Measurements from ENCODE around the gene AQR. TPM values are rescaled to one million over a fixed set of nuclear protein-coding genes. Genes with fewer than 3 reads are reported as not detected.
A peak's percentile ranks its signal among the peaks of the same experiment; 100 is the strongest.

Gene AQR
- 10 to 100 TPM; 12.5 to 14.5 TPM for total RNA-seq

- Histone ChIP-seq H3K4me3 (peak within 1 kb of the TSS; percentile 71 to 83), H3K36me3 (no peaks in the 10 kb centered on the region), H3K27me3 (no peaks in the 10 kb centered on the region), H3K4me1 (peaks cover 0 to 30% of the 10 kb centered on the region in 2 donors), H3K9me3 (no peaks in the 10 kb centered on the region), H3K27ac (peak within 1 kb of the TSS; percentile 75)
- TF ChIP-seq, protein P1, sequence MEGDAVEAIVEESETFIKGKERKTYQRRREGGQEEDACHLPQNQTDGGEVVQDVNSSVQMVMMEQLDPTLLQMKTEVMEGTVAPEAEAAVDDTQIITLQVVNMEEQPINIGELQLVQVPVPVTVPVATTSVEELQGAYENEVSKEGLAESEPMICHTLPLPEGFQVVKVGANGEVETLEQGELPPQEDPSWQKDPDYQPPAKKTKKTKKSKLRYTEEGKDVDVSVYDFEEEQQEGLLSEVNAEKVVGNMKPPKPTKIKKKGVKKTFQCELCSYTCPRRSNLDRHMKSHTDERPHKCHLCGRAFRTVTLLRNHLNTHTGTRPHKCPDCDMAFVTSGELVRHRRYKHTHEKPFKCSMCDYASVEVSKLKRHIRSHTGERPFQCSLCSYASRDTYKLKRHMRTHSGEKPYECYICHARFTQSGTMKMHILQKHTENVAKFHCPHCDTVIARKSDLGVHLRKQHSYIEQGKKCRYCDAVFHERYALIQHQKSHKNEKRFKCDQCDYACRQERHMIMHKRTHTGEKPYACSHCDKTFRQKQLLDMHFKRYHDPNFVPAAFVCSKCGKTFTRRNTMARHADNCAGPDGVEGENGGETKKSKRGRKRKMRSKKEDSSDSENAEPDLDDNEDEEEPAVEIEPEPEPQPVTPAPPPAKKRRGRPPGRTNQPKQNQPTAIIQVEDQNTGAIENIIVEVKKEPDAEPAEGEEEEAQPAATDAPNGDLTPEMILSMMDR (IDR thresholded peaks at IDR 0.05): peak; percentile 87 to 94
- peak; percentile 95 for DNase-seq (ENCODE audit: low spot score)
Observed at GRCh38 chr15:34969340-34970097, at the start of gene AQR. Gene AQR (minus strand): TSS chr15:34969742. CDS start chr15:34969613, 129 bp downstream.

- Histone ChIP-seq H3K9me3 (no peaks in the 10 kb centered on the region), H3K27ac (no peak overlapping the region), H3K4me3 (no peak overlapping the region), H3K4me1 (no peaks in the 10 kb centered on the region), H3K36me3 (no peaks in the 10 kb centered on the region), H3K27me3 (no peaks in the 10 kb centered on the region)
- DNase-seq (ENCODE audit: low spot score): no peak
- TF ChIP-seq, protein P1 (IDR thresholded peaks at IDR 0.05): no peak
Observed at GRCh38 chr15:35014241-35014640, 44.7 kb upstream of the AQR start.

- DNase-seq (ENCODE audit: low spot score): no peak
- Histone ChIP-seq H3K27me3 (no peaks in the 10 kb centered on the region), H3K36me3 (no peaks in the 10 kb centered on the region), H3K4me3 (no peak overlapping the region), H3K9me3 (no peaks in the 10 kb centered on the region), H3K4me1 (no peaks in the 10 kb centered on the region), H3K27ac (no peak overlapping the region)
- TF ChIP-seq, protein P1 (IDR thresholded peaks at IDR 0.05): no peak
Observed at GRCh38 chr15:35013370-35013769, 43.8 kb upstream of the AQR start.

- no peak overlapping the region for H3K27ac ChIP-seq
- H3K9me3 ChIP-seq: no peaks in the 10 kb centered on the region
- no peak overlapping the region for H3K4me3 ChIP-seq
- H3K4me1 ChIP-seq: peaks cover 0 to 4% of the 10 kb centered on the region in 2 donors
- no peak for DNase-seq (ENCODE audit: low spot score)
- no peaks in the 10 kb centered on the region for H3K27me3 ChIP-seq
- no peaks in the 10 kb centered on the region for H3K36me3 ChIP-seq
- TF ChIP-seq, protein P1 (IDR thresholded peaks at IDR 0.05): no peak
Observed at GRCh38 chr15:35007397-35007796, 37.9 kb upstream of the AQR start.

- peaks cover 0 to 4% of the 10 kb centered on the region in 2 donors for H3K4me1 ChIP-seq
- H3K4me3 ChIP-seq: no peak overlapping the region
- H3K27me3 ChIP-seq: no peaks in the 10 kb centered on the region
- H3K27ac ChIP-seq: no peak overlapping the region
- DNase-seq (ENCODE audit: low spot score): no peak
- TF ChIP-seq, protein P1 (IDR thresholded peaks at IDR 0.05): no peak
- no peaks in the 10 kb centered on the region for H3K9me3 ChIP-seq
- H3K36me3 ChIP-seq: no peaks in the 10 kb centered on the region
Observed at GRCh38 chr15:35005933-35006332, 36.4 kb upstream of the AQR start.
